ENCODE measurements around the gene DET1. TPM values are rescaled to one million over a fixed set of nuclear protein-coding genes. Genes with fewer than 3 reads are reported as not detected.
"Not testable (repeated sequence)": the region's sequence is repeated elsewhere in the genome, so short reads cannot be mapped to it uniquely, and the experiment has no call there.

Gene DET1
- total and polyA plus RNA-seq, 2 donors (not counting 1 experiment from before 2014, with no cell fraction given): 6.7 to 10.1 TPM

GRCh38 chr15:88525418-88525817 is 21.1 kb downstream of the DET1 start:
- H3K27me3 ChIP-seq (replicated peaks in 1 of 4; ENCODE audit: control extremely low read depth in 1 of 4, control insufficient read depth in 3 of 4, insufficient read depth in 4 of 4, low read length in 3 of 4): no peaks in the 10 kb centered on the region
- no peak for TF ChIP-seq CTCF (IDR thresholded peaks at IDR 0.05)
- no peak for TF ChIP-seq EZH2 (IDR thresholded peaks at IDR 0.05; ENCODE audit: borderline replicate concordance, insufficient read depth, low read depth, low read length, poor library complexity, severe bottlenecking)
- H3K27ac ChIP-seq (ENCODE audit: low read length in 2 of 2): no peak overlapping the region
- ATAC-seq (ENCODE audit: low read depth): no peak
- no peaks in the 10 kb centered on the region for H3K4me1 ChIP-seq (ENCODE audit: control insufficient read depth in 2 of 2, insufficient read depth in 2 of 2, low read length in 2 of 2)
- ChIA-PET CTCF (no interaction called here), POLR2A (no interaction called here)
- DNase-seq: no peak
- no peak overlapping the region for H2AFZ ChIP-seq (ENCODE audit: insufficient read depth, low read depth, low read length, poor library complexity, severe bottlenecking)
- H3K27me3 Mint-ChIP-seq: no peaks in the 10 kb centered on the region
- intact Hi-C loops (cut with micrococcal nuclease): no loop called here
- H3K27ac Mint-ChIP-seq: no peak overlapping the region
- H3K4me2 ChIP-seq (replicated peaks; ENCODE audit: low read depth, low read length, poor library complexity, severe bottlenecking): no peak overlapping the region
- H3K9me3 ChIP-seq (ENCODE audit: control extremely low read depth in 1 of 3, control insufficient read depth in 2 of 3, insufficient read depth in 1 of 3, low read length in 2 of 3): no peaks in the 10 kb centered on the region
- no peaks in the 10 kb centered on the region for H4K20me1 ChIP-seq (ENCODE audit: control insufficient read depth, insufficient read depth, low read length, poor library complexity, severe bottlenecking)
- no peak overlapping the region for H3K9ac ChIP-seq (ENCODE audit: low read length)
- H3K4me1 Mint-ChIP-seq: no peaks in the 10 kb centered on the region
- H3K79me2 ChIP-seq (ENCODE audit: control insufficient read depth, insufficient read depth, low read length): no peaks in the 10 kb centered on the region
- H3K9me3 Mint-ChIP-seq (ENCODE audit: insufficient read depth): no peaks in the 10 kb centered on the region
- H3K4me3 ChIP-seq (ENCODE audit: control extremely low read depth in 1 of 5, extremely low read depth in 1 of 5, insufficient read depth in 1 of 5, low read depth in 2 of 5, low read length in 4 of 5): no peak overlapping the region
- no peak overlapping the region for H3K4me3 Mint-ChIP-seq
- peaks cover 6 to 48% of the 10 kb centered on the region in 2 experiments for H3K36me3 ChIP-seq (replicated peaks in 1 of 2; ENCODE audit: control extremely low read depth in 1 of 2, control insufficient read depth in 1 of 2, extremely low read depth in 1 of 2, insufficient read depth in 2 of 2, low read length in 1 of 2)

- not testable (repeated sequence) for H3K27me3 Mint-ChIP-seq; H3K4me3 Mint-ChIP-seq; H3K9me3 Mint-ChIP-seq (ENCODE audit: insufficient read depth)
Measured at GRCh38 chr15:88524094-88524493, 22.4 kb downstream of the DET1 start.

More at GRCh38 chr15:88524094-88524493, 22.4 kb downstream of the DET1 start:
- ATAC-seq (ENCODE audit: low read depth); intact Hi-C loops (cut with micrococcal nuclease); H3K4me2 ChIP-seq (replicated peaks; ENCODE audit: low read depth, low read length, poor library complexity, severe bottlenecking); H4K20me1 ChIP-seq (ENCODE audit: control insufficient read depth, insufficient read depth, low read length, poor library complexity, severe bottlenecking); H3K27ac Mint-ChIP-seq; H3K4me1 ChIP-seq (ENCODE audit: control insufficient read depth in 2 of 2, insufficient read depth in 2 of 2, low read length in 2 of 2); H3K27me3 ChIP-seq (replicated peaks in 1 of 4; ENCODE audit: control extremely low read depth in 1 of 4, control insufficient read depth in 3 of 4, insufficient read depth in 4 of 4, low read length in 3 of 4); H3K9me3 ChIP-seq (ENCODE audit: control extremely low read depth in 1 of 3, control insufficient read depth in 2 of 3, insufficient read depth in 1 of 3, low read length in 2 of 3); H3K9ac ChIP-seq (ENCODE audit: low read length); H2AFZ ChIP-seq (ENCODE audit: insufficient read depth, low read depth, low read length, poor library complexity, severe bottlenecking); DNase-seq; POLR2A ChIA-PET; H3K4me1 Mint-ChIP-seq; H3K27ac ChIP-seq (ENCODE audit: low read length in 2 of 2); CTCF ChIA-PET; H3K79me2 ChIP-seq (ENCODE audit: control insufficient read depth, insufficient read depth, low read length); H3K4me3 ChIP-seq (ENCODE audit: control extremely low read depth in 1 of 5, extremely low read depth in 1 of 5, insufficient read depth in 1 of 5, low read depth in 2 of 5, low read length in 4 of 5): not testable (repeated sequence)
- H3K36me3 ChIP-seq (replicated peaks in 1 of 2; ENCODE audit: control extremely low read depth in 1 of 2, control insufficient read depth in 1 of 2, extremely low read depth in 1 of 2, insufficient read depth in 2 of 2, low read length in 1 of 2): peaks cover 6 to 34% of the 10 kb centered on the region in 2 experiments
- over 99% methylated on average over 19 of the region's 23 CpGs for WGBS (ENCODE audit: insufficient coverage)
